Loucy (cell line): Measurements from ENCODE around the gene NMNAT2.

Experiments used
- EZH2phosphoT487 ChIP-seq: fragments of 200-600 bp; IDR thresholded peaks from 2 replicates; pipeline ENCODE4 v1.6.1; 2018; ENCODE audit warnings: antibody characterized with exemption, mild to moderate bottlenecking, moderate library complexity, borderline replicate concordance
- TF ChIP-seq, protein P1 (sequence below): fragments of 200-600 bp; sonication (generic); conservative IDR thresholded peaks from 2 replicates; pipeline ENCODE4 v1.5.1; 2014; ENCODE audit warnings: mild to moderate bottlenecking, antibody characterized with exemption, low read length

DNA sequence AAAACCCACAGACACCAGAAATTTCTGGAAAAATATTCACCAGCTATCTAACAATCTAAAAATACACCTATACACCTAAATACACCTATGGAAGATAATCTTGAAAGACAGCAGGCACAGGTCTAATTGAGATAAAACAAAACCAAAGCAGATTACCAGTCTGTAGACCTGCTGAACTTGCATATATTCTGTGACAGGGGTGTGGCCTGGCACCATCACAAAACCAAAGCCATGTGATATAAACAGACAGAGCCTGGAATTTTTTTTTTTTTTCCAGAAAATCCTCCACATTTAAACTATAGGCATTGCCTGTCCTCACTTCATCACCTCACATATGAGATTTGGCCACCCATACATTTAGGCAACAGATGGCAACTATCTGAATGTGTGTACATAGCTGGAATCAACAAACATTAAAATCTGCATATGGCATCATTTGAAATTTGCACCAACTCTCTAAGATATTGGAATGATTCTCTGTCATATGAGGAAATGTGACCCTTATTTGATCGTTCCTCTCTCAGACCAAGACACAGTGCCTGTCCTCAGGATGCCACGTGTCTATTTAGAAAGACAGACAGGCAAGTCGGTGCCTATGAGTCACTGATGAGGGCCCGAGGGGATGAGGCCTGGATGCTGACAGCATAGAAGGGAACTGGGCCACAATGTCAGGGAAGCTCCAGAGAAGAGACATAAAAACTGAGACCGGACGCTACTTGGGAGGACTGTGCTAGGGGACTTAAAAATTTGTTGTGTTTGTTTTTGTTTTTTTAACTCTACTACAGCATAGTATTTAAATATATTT is 32.6 kb downstream of the NMNAT2 start:
- TF ChIP-seq, protein P1, sequence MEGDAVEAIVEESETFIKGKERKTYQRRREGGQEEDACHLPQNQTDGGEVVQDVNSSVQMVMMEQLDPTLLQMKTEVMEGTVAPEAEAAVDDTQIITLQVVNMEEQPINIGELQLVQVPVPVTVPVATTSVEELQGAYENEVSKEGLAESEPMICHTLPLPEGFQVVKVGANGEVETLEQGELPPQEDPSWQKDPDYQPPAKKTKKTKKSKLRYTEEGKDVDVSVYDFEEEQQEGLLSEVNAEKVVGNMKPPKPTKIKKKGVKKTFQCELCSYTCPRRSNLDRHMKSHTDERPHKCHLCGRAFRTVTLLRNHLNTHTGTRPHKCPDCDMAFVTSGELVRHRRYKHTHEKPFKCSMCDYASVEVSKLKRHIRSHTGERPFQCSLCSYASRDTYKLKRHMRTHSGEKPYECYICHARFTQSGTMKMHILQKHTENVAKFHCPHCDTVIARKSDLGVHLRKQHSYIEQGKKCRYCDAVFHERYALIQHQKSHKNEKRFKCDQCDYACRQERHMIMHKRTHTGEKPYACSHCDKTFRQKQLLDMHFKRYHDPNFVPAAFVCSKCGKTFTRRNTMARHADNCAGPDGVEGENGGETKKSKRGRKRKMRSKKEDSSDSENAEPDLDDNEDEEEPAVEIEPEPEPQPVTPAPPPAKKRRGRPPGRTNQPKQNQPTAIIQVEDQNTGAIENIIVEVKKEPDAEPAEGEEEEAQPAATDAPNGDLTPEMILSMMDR = no peak
- no peak for TF ChIP-seq EZH2phosphoT487
